Measurements from ENCODE around the gene CEP164.
"Not testable (repeated sequence)": the region's sequence is repeated elsewhere in the genome, so short reads cannot be mapped to it uniquely, and the experiment has no call there.

- not testable (repeated sequence) for TF ChIP-seq CTCF (IDR thresholded peaks at IDR 0.05; ENCODE audit: insufficient read depth, low read depth, low read length); EZH2 (IDR thresholded peaks at IDR 0.05; ENCODE audit: insufficient read depth, low read length)
These were observed 78.2 kb downstream of the CEP164 start for GRCh38 chr11:117405898-117406297.

All from astrocyte (in vitro differentiated cells and primary cell).